Left forelimb (tissue), 1 donor: ENCODE measurements around the gene ASB2.

Experiments
- DNase-seq: peaks from one replicate; pipeline ENCODE4 v3.0.0-alpha.2; 2018; ENCODE audit warnings: low spot score

The ASB2 gene

GRCh38 chr14:93905623-93906022 lies 70.7 kb downstream of the ASB2 start:
- no peak for DNase-seq

GRCh38 chr14:93903342-93904184 lies 72.8 kb downstream of the ASB2 start:
- no peak for DNase-seq

GRCh38 chr14:93902619-93903307 lies 73.6 kb downstream of the ASB2 start:
- no peak for DNase-seq

- no peak for DNase-seq
These were observed 74.6 kb downstream of the ASB2 start for GRCh38 chr14:93901813-93902212.

GRCh38 chr14:93898731-93899130 lies 77.6 kb downstream of the ASB2 start:
- no peak for DNase-seq

- no peak for DNase-seq
These were observed 78.2 kb downstream of the ASB2 start for GRCh38 chr14:93898081-93898611.

- no peak for DNase-seq
These were observed 78.9 kb downstream of the ASB2 start for GRCh38 chr14:93897476-93897845.

GRCh38 chr14:93895023-93895604 lies 81.3 kb downstream of the ASB2 start:
- no peak for DNase-seq

GRCh38 chr14:93893661-93894261 lies 82.6 kb downstream of the ASB2 start:
- no peak for DNase-seq

GRCh38 chr14:93892923-93893558 lies 83.3 kb downstream of the ASB2 start:
- peak; percentile 87 for DNase-seq

GRCh38 chr14:93892505-93892839 lies 83.9 kb downstream of the ASB2 start:
- no peak for DNase-seq

- no peak for DNase-seq
These were observed 84.4 kb downstream of the ASB2 start for GRCh38 chr14:93891756-93892504.

- DNase-seq, result no peak
These were observed 86.5 kb downstream of the ASB2 start for GRCh38 chr14:93889739-93890483.

GRCh38 chr14:93888995-93889394 lies 87.4 kb downstream of the ASB2 start:
- DNase-seq, result no peak

GRCh38 chr14:93884950-93885349 lies 91.4 kb downstream of the ASB2 start:
- no peak for DNase-seq
